GM18909 (cell line): ENCODE data around the gene BAX.
"Not testable (repeated sequence)": the region's sequence is repeated elsewhere in the genome, so short reads cannot be mapped to it uniquely, and the experiment has no call there.

Experiments used
- ATAC-seq: cut with Tn5 transposase; IDR thresholded peaks from one replicate; pipeline ENCODE4 v1.9.1; 2021; ENCODE audit warnings: mild to moderate bottlenecking; ENCODE audit not compliant: unreplicated experiment, poor library complexity

Gene BAX

GRCh38 chr19:48954595-48955307 is at the start of gene BAX:
Gene BAX, plus strand, starts transcription at chr19:48954875. Its CDS starts 54 bp downstream, at chr19:48954929.
- ATAC-seq, result peak; percentile 88

- no peak for ATAC-seq
Observed at GRCh38 chr19:48905664-48906063, 49.0 kb upstream of the BAX start.

GRCh38 chr19:48906324-48906723 is 48.4 kb upstream of the BAX start:
- ATAC-seq, result no peak

- ATAC-seq, result no peak
Observed at GRCh38 chr19:48907671-48908070, 47.0 kb upstream of the BAX start.

- ATAC-seq, result not testable (repeated sequence)
Observed at GRCh38 chr19:48909424-48910077, 45.1 kb upstream of the BAX start.

- no peak for ATAC-seq
Observed at GRCh38 chr19:48910803-48911202, 43.9 kb upstream of the BAX start.

GRCh38 chr19:48913114-48913889 is 41.4 kb upstream of the BAX start:
- ATAC-seq, result no peak

GRCh38 chr19:48914181-48914580 is 40.5 kb upstream of the BAX start:
- ATAC-seq, result no peak

GRCh38 chr19:48915757-48916156 is 38.9 kb upstream of the BAX start:
- no peak for ATAC-seq

GRCh38 chr19:48918071-48918470 is 36.6 kb upstream of the BAX start:
- ATAC-seq, result no peak

- no peak for ATAC-seq
Observed at GRCh38 chr19:48918801-48919247, 35.9 kb upstream of the BAX start.

- ATAC-seq, result not testable (repeated sequence)
Observed at GRCh38 chr19:48919271-48919670, 35.4 kb upstream of the BAX start.

- ATAC-seq, result no peak
Observed at GRCh38 chr19:48920949-48921348, 33.7 kb upstream of the BAX start.

- ATAC-seq, result no peak
Observed at GRCh38 chr19:48921721-48922500, 32.8 kb upstream of the BAX start.

- no peak for ATAC-seq
Observed at GRCh38 chr19:48922548-48923490, 31.9 kb upstream of the BAX start.

GRCh38 chr19:48925240-48925843 is 29.3 kb upstream of the BAX start:
- no peak for ATAC-seq

GRCh38 chr19:48925890-48926289 is 28.8 kb upstream of the BAX start:
- ATAC-seq, result not testable (repeated sequence)

- no peak for ATAC-seq
Observed at GRCh38 chr19:48926909-48927308, 27.8 kb upstream of the BAX start.

- not testable (repeated sequence) for ATAC-seq
Observed at GRCh38 chr19:48927692-48928091, 27.0 kb upstream of the BAX start.
